ENCODE data around the gene BEGAIN.
"Not testable (repeated sequence)": the region's sequence is repeated elsewhere in the genome, so short reads cannot be mapped to it uniquely, and the experiment has no call there.

The BEGAIN gene

GRCh38 chr14:100523131-100523842 is 63.9 kb downstream of the BEGAIN start:
- no peak for DNase-seq (ENCODE audit: low spot score)

- no peak for DNase-seq (ENCODE audit: low spot score)
These were observed 64.6 kb downstream of the BEGAIN start for GRCh38 chr14:100522616-100523099.

GRCh38 chr14:100506053-100506452 is 81.2 kb downstream of the BEGAIN start:
- DNase-seq (ENCODE audit: low spot score), result not testable (repeated sequence)

GRCh38 chr14:100504372-100505078 is 82.7 kb downstream of the BEGAIN start:
- no peak for DNase-seq (ENCODE audit: low spot score)

- no peak for DNase-seq (ENCODE audit: low spot score)
These were observed 84.0 kb downstream of the BEGAIN start for GRCh38 chr14:100503251-100503650.

- no peak for DNase-seq (ENCODE audit: low spot score)
These were observed 84.5 kb downstream of the BEGAIN start for GRCh38 chr14:100502622-100503220.

GRCh38 chr14:100500128-100500527 is 87.1 kb downstream of the BEGAIN start:
- DNase-seq (ENCODE audit: low spot score), result no peak

GRCh38 chr14:100498068-100498467 is 89.1 kb downstream of the BEGAIN start:
- DNase-seq (ENCODE audit: low spot score), result no peak

- DNase-seq (ENCODE audit: low spot score), result no peak
These were observed 91.3 kb downstream of the BEGAIN start for GRCh38 chr14:100495917-100496316.

GRCh38 chr14:100494645-100495044 is 92.6 kb downstream of the BEGAIN start:
- no peak for DNase-seq (ENCODE audit: low spot score)

- no peak for DNase-seq (ENCODE audit: low spot score)
These were observed 97.0 kb downstream of the BEGAIN start for GRCh38 chr14:100490252-100490651.

- DNase-seq (ENCODE audit: low spot score), result no peak
These were observed 99.2 kb downstream of the BEGAIN start for GRCh38 chr14:100488057-100488456.

- no peak for DNase-seq (ENCODE audit: low spot score)
These were observed 99.9 kb downstream of the BEGAIN start for GRCh38 chr14:100487304-100487703.

Data from AG08396 (cell line).